SIG-M5 treated with dmso at 0.1 percent for 504 hours (cell line): ENCODE measurements around the gene NOP14.
"Not testable (repeated sequence)": the region's sequence is repeated elsewhere in the genome, so short reads cannot be mapped to it uniquely, and the experiment has no call there.

Experiments
- DNase-seq: peaks from one replicate; lab custom pipeline; 2025; ENCODE audit not compliant: unreplicated experiment; lab: John Stamatoyannopoulos, UW

NOP14 gene

DNA sequence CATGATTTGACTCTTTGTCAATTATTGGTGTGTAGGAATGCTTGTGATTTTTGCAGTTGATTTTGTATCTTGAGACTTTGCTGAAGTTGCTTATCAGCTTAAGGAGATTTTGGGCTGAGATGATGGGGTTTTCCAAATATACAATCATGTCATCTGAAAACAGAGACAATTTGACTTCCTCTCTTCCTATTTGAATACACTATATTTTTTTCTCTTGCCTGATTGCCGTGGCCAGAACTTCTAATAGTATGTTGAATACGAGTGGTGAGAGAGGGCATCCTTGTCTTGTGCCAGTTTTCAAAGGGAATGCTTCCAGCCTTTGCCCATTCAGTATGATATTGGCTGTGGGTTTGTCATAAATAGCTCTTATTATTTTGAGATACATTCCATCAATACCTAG is 44.9 kb downstream of the NOP14 start:
- DNase-seq = not testable (repeated sequence)

DNA sequence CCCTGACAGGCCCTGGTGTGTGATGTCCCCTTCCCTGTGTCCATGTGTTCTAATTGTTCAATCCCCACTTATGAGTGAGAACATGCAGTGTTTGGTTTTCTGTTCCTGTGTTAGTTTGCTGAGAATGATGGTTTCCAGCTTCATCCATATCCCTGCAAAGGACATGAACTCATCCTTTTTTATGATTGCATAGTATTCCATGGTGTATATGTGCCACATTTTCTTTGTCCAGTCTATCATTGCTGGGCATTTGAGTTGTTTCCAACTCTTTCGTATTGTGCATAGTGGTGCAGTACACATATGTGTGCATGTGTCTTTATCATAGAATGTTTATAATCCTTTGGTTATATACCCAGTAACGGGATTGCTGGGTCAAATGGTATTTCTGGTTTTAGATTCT is 46.5 kb downstream of the NOP14 start:
- not testable (repeated sequence) for DNase-seq

DNA sequence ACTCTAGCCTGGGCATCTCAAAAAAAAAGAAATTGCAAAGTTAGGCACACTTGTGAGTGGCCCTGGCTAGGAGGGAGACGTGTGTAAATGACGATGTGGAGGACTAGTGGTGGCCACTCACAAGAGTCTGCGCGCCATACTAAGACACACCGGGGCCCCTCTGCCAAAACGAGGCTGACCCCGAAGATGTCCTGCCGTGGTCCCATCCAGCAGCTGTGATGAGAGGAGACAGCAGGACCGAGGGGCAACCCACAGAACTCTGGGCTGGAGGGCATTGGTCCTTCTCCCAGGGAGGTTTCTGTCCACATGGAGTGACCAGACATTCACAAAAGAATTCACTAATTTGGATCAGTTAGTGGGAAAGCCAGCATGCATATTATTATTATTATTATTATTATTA is 47.4 kb downstream of the NOP14 start:
- DNase-seq = no peak

DNA sequence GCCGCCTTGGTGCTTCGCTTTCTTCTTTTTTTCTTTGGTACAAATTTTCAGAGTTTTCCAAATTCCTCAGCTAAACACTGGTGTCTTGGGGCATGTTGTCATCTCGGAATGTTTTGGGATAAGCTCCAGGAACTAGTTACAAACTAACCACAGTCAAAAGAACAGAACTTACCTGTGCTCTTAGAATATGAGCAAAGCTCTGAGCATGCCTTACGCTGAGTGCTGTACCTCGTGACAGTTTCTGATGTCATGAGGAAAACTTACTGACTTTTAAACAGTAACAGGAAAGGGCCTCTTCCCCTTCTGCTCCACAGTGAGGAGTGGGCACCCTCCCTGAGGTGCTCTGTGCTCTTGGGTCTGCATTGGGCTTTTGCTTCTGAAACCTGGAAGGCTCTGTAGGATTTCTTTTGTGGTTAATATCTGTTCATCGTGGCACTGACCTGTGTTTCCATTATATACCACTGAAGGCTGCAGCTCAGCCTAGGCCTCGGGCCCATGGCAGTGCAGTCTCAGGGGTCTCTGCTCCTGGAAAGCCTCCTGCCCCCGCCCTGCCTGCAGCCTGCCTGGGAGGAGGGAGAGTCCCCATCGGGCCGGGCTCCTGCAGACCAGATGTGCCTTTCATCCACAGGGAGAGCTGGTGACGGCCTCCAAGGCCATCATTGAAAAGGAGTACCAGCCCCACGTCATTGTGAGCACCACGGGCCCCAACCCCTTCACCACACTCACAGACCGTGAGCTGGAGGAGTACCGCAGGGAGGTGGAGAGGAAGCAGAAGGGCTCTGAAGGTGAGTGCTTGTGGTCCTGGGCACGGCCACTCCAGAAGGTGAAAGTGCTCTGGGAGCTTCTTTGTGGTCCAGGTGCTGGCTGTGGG is 48.7 kb downstream of the NOP14 start:
- no peak for DNase-seq

DNA sequence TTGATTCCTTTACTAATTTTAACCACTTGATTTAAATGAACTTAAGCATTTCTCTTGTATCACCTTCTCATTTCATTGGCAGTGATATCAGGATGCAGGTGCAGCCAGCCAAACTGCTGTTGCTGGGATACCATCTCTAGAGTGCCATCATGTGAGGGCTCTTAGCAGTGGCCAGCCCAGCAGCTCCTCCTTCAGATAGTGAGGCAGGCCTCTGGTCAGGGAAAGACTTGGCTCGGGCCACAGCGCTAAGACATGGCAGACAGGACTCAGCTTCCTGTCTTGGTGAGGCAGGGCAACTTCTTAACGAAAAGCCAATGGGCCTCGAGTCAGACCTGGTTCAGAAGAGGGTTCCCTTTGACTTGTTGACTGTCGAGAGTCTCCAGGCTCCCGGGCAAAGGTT is 50.0 kb downstream of the NOP14 start:
- DNase-seq = no peak

DNA sequence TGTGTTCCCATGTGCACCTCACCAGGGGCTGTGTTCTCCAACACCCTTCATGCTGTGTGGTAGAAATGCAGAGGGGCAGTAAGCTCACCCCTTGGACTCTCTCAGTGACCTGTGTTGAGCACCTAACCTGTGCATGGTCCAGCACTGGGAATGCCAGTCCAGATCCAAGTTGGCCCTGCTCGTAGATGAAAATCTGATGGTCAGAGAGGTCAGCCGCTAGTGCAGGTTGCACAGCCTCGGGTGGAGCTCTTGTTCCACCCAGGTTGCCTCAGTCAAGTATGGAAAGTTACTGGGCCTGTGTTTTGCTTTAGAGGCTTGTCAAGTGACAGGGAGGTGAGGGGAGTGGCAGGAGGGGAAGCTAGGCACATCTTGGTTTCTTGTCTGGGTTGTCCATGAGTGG is 51.3 kb downstream of the NOP14 start:
- DNase-seq = no peak

DNA sequence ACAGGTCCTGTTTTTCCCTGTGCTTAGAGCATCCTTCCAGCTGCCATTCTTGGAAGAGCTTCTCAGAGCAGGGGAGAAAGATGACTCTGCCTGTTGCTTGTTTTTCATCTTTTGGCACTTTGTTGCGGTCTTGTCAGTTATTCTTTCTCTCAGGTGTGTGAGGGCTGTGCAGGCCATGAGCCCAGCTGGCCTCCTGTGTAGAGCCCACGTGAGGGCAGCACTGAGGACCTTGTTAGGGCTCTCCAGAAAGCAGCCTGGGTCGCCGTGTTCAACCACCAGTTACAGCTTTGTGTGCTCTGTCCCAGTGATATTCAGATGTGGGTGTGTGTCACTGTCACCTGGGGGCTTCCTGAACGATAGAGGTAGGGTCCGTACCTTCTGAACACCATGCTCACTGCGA is 52.8 kb downstream of the NOP14 start:
- DNase-seq = no peak

DNA sequence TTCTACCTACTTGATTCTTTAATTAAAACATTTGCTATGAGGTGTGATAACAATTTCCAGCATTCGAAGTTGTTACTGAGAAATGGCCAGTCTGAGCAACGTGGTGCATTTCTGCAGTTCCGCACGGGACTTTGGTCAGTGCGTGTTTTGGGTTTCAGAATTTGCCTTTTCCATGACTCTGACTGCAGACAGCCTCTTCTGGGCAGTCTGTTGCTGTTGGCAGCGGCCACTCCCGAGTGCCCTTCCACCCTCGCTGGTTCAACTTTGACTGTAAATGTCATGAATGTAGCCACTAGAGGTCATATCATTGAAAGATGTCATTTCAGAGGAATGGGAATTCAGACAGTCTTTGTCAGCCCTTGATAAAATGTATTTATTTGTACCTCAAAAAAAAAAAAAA is 53.6 kb downstream of the NOP14 start:
- no peak for DNase-seq

DNA sequence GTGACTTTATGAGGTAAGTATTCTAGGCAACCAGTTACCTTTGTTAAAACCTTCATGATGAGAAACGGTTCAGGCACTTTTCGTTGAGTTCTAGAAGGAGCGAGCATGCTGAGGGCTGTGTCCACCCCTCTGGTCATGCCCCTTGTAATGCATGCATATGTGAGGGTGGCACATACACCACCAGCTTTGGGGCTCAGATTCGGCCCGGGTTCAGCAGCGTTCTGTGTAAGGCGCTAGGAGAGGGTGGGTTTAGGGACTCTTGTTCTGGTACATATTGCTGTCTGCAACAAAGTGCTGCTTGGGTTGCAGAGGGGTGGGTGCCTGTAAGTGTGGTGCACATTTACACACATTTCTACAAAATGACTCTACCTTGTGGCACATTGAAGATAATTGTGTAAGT is 54.5 kb downstream of the NOP14 start:
- DNase-seq = no peak

DNA sequence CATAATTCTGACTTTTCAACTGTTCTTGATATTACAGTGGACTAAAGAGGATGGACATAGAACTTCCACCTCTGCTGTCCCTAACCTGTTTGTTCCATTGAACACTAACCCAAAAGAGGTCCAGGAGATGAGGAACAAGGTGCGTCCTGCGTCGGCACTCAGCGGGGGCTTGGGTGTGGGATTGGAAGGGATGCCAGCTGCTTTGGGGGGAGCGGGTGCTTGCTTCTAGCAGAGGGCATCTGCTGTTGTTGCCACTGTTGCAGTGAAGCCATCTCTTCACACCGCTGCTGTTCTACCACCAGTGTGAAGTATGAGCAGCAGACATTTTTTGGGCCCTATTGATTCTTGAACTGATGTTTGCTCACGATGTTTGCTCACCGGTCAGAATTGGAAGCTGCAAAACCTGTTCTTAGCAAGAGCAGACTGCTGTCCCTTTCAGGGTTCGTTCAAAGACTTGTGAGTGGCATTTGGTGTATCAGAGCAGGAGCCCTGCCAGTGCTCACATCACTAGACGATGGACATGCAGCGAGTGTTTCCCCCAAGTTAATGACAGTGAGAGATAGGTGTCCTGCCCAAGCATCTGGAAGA is 55.4 kb downstream of the NOP14 start:
- peak; percentile 42 for DNase-seq

DNA sequence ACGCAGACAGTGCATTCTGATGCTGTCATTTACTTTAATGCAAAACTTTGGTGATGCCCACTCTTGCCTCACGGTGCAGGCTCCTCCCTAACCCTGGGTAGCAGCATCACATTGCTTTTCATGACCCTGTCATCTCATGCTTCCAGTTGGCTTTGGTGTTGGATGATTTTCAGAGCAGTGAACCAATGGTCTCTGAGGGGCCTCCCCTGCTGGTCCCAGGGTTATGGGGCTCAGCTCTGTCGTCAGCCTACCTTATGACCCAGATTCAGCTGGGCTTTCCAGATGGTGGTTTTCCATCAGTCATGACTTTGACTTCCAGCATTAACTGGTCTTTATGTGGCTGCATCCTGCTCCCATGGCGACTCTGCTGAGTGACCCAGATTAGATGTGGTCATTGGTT is 56.0 kb downstream of the NOP14 start:
- no peak for DNase-seq

DNA sequence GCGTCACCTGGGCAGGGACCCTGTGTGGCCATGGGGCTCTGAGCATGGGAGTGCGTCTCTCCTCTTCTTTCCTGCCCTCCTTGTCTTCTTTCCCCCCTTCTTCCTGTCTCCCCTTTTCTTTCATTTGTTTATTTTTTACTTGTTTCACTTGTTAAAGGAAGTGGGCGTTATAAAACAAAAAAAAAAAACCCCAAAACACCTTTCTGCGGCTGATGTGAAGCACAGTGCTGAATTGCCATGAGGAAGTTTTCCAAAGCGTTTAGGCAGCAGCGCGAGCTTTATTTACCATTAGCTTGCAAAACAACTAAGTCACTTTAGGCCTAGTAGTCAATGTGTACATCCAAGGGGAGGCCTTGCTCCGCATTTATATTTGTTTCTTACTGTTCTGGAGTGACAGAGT is 57.0 kb downstream of the NOP14 start:
- DNase-seq = no peak

DNA sequence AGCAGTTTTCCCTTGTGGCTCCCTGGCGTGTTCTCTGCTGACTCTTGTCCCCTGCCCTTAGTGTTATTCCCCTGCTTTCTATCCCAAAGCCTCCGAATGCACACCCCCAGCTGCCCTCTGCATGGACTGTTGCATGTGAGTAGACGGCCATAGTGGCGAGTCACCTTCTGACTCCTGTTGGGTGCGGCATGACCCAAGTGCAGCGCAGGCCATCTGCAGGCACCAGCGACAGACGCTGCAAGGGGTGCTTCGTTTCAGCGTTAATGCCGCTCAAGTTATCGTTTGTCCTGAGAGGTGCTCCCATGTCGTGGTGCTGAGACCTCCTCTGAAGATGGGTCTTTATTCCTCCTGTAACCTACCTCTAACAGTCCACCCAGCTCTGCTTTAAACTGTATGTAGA is 57.7 kb downstream of the NOP14 start:
- DNase-seq = no peak

DNA sequence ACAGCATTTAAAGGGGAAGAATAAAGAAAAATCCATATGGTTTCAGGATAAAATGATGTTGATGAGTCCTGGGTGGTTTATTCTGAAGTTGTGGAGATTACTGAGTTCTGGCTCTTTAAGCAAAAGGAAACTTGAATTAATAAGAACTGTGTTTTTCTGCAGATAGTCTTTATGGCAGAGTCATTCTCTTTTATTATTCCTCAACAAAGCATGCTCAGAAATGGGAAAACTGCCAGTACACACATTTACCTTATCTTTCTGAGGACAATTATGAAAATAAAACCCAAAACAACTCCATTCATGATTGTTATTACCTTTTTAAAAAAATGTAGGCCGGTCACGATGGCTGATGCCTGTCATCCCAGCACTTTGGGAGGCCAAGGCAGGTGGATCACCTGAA is 61.1 kb downstream of the NOP14 start:
- DNase-seq = no peak

DNA sequence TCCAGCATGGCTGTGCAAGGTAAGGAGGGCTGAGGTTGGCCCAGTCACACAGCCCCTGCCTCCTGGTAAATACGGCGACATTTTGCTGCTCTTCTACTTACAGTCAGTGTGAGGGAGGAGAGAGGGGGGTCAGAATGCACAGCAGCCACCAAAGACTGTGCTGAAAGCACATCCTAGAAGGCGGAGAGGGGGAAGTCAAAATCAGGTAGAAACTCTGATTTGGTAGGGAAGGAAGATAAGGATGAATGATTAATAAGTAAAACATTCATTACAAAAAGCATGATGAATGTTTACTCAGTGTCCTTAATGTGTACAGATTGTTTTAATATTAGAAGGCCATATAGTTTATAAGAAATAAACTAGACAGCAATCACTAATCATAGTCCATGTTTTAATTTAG is 62.0 kb downstream of the NOP14 start:
- no peak for DNase-seq

DNA sequence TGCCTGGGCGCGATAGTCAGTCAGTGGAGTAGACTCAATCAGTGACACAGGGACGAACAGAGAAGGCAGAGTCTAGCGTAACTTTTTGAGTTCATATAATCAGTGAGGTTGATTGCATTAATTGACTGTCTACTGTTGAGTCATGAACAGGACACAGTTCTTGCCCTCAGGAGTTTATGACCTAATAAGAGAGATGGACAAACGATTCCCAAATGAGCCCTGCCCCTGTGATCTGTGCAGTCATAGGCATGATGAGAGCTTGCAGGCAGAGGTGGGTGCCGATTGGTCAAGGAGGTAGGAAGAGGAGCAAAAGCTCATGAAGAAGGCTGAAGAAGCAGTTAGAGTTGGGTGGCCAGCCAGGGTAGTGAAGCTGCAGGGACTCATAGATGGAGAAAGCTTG is 62.5 kb downstream of the NOP14 start:
- no peak for DNase-seq

DNA sequence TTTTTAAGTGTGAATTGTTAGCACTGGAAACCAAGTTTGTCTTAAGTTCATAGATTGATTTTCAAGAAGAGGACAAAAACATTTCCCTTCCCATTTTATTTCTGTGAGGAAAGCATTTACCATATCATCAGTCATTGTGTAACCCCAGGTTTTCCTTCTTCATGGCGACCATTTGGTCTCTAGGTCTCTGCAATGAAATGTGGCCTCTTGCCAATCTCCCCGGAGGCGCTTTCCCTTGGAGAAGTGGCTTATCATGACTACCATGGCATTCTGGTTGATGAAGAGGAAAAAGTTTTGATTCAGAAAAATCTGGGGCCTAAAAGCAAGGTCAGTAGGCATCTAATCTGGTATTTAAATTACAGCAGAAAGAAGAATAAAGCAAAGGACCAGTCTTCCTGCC is 65.2 kb downstream of the NOP14 start:
- DNase-seq = no peak

DNA sequence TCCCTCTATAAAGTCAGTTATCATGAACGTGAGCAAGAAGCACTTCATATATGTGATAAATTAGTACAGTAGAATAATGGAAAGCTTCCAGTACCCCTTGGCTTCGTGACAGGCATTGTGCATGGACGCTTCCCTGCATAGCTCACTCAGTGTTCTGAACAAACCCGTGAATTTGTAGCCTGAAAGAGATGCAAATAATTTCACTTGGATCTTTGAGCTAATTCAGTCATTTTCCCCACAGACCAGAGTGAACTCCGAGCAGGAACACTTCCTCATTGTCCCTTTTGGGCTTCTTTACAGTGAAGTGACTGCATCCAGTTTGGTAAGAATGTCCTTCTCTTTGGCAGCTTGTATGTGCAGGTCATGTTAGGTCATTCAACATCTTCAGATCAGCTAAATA is 69.4 kb downstream of the NOP14 start:
- DNase-seq = no peak

DNA sequence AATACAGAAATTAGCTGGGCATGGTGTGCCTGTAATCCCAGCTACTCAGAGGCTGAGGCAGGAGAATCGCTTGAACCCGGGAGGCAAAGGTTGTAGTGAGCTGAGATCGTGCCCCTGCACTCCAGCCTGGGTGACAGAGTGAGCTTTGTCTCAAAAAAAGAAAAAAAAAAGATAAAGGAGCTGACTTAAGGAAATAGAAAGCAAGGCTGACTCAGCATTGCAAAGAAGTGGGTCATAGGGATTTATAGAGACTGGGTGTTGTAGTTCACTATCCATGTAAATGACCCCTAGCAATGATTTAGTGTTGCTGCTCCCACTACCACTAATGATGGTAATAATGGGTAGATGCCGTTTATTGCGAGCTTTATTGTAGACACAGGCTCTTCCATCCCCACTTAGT is 71.9 kb downstream of the NOP14 start:
- DNase-seq = no peak

DNA sequence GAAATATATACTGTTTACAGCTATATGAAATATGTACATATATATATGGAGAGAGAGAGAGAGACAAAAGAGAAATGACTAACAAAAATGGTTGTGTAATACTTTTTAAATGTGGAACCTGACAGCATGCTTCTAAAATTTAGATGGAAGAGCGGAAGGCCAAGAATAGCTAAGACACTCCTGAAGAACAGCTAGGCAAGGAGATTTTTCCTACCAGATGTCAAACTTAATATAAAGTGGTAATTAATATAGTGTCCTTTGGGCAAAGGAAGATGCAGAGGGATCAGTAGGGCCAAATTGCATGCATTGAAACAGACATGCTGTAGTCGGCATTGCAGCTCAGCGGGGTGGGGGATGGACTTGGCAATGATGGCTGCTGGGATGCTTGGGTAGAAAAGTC is 74.3 kb downstream of the NOP14 start:
- no peak for DNase-seq
